Measurements from ENCODE around the gene RAPGEF2.

RAPGEF2 gene

DNA sequence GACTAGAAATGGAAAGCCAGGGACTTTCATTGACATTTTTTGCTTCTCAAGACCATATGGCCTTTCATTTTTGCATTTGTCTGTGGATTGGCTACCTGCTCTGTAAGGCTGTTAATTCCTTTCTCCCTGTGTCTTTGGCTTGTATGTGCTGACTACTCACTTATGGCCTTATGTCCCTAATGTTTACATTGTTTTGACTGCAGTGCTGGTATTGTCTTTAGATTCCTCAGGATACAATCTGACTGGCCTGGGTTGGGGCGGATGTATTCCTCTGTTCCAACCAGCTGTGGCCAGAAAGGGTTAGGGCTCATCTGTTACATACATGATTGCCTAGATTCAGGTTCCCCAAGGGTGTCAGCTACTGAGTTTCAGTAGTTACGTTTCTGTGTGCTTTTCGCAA is 108.1 kb downstream of the RAPGEF2 start:
- Histone ChIP-seq H3K4me3 (ENCODE audit: low read length) (no peak overlapping the region), H3K9me3 (ENCODE audit: control insufficient read depth, insufficient read depth, low read length) (no peaks in the 10 kb centered on the region), H3K27me3 (ENCODE audit: control insufficient read depth, insufficient read depth, low read length) (no peaks in the 10 kb centered on the region), H3K4me1 (ENCODE audit: control insufficient read depth, insufficient read depth, low read length) (no peaks in the 10 kb centered on the region), H3K36me3 (ENCODE audit: control insufficient read depth, insufficient read depth, low read length) (no peaks in the 10 kb centered on the region), H3K27ac (ENCODE audit: low read length) (no peak overlapping the region)
- no peak for DNase-seq (ENCODE audit: low read depth, low spot score)
- no CpG with 5 or more reads among the region's 3 CpGs for WGBS (ENCODE audit: insufficient coverage, insufficient read length)

DNA sequence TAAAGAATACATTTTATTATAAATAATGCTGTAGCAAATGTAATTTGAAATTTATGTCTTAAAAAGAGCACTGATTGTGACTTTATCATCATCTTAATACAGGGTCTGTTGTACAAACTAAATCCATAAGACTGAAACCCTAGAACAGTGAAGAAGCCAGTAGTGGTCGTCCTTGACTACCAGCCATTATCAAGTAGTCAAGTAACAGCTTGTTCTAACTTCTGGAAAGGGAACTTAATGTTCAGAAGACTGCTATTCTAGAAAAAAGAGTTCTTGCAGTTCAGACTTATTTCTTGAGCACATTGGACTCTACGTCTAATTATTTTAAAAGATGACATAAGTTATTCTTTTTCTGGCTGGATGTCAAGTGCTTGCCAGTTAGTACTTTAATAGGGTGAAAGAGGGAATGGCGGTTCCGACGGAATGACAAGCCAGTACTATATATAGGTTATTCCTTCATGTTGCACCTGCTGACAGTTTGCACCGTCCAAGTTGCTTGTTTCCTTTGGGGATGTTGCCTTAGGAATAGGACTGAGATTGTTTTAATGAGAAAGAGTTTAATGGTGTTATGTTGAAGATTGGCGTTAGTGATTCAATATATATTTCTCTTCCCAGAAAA is 109.9 kb downstream of the RAPGEF2 start:
- Histone ChIP-seq H3K4me1 (ENCODE audit: control insufficient read depth, insufficient read depth, low read length) (no peaks in the 10 kb centered on the region), H3K27ac (ENCODE audit: low read length) (no peak overlapping the region), H3K9me3 (ENCODE audit: control insufficient read depth, insufficient read depth, low read length) (no peaks in the 10 kb centered on the region), H3K27me3 (ENCODE audit: control insufficient read depth, insufficient read depth, low read length) (no peaks in the 10 kb centered on the region), H3K4me3 (ENCODE audit: low read length) (no peak overlapping the region), H3K36me3 (ENCODE audit: control insufficient read depth, insufficient read depth, low read length) (no peaks in the 10 kb centered on the region)
- 100% methylated on average over 1 of the region's 7 CpGs for WGBS (ENCODE audit: insufficient coverage, insufficient read length)
- DNase-seq (ENCODE audit: low read depth, low spot score) = no peak

DNA sequence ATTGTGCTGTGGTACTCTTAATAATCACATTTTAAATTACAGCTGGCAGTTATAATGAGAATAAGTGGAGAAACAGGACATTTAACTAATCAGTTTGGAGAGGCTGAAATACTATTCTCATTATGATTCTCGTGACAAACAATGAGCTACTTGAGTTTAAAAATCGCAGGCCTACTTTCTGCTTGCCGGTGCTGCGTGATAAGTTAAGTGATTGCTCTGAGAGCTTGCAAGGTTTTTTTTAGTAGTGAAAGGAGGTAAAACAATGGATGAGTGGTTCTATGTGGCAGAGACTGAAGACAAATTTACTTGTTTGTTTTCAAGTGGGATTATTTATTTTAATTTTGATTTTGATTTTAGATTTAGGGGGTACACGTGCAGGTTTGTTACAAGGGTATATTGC is 114.0 kb downstream of the RAPGEF2 start:
- no peaks in the 10 kb centered on the region for H3K27me3 ChIP-seq (ENCODE audit: control insufficient read depth, insufficient read depth, low read length)
- H3K36me3 ChIP-seq (ENCODE audit: control insufficient read depth, insufficient read depth, low read length) = no peaks in the 10 kb centered on the region
- H3K4me3 ChIP-seq (ENCODE audit: low read length) = no peak overlapping the region
- H3K27ac ChIP-seq (ENCODE audit: low read length) = no peak overlapping the region
- H3K4me1 ChIP-seq (ENCODE audit: control insufficient read depth, insufficient read depth, low read length) = no peaks in the 10 kb centered on the region
- no peaks in the 10 kb centered on the region for H3K9me3 ChIP-seq (ENCODE audit: control insufficient read depth, insufficient read depth, low read length)
- WGBS (ENCODE audit: insufficient coverage, insufficient read length) = 100% methylated on average over 1 of the region's 5 CpGs
- DNase-seq (ENCODE audit: low read depth, low spot score) = no peak

DNA sequence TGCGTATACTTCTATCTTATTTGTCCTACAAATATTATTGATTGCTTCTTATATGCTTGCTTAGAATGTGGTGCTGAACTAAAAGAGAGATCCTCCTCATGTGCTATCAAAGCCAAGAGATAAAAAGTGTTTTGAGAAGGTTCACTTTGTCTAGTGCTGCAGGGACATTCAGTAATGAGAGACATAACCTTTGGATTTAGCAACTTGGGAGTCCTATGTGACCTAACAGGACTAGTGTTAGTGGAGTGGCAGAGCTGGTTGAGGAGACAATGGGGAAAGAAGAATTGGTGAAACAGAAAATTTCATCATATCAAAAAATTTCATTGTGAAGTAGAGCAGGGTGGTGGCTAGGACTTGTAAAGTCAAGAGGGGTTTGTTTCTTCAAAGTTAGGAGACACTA is 117.0 kb downstream of the RAPGEF2 start:
- Histone ChIP-seq H3K4me1 (ENCODE audit: control insufficient read depth, insufficient read depth, low read length) (no peaks in the 10 kb centered on the region), H3K9me3 (ENCODE audit: control insufficient read depth, insufficient read depth, low read length) (no peaks in the 10 kb centered on the region), H3K36me3 (ENCODE audit: control insufficient read depth, insufficient read depth, low read length) (no peaks in the 10 kb centered on the region), H3K27ac (ENCODE audit: low read length) (no peak overlapping the region), H3K4me3 (ENCODE audit: low read length) (no peak overlapping the region), H3K27me3 (ENCODE audit: control insufficient read depth, insufficient read depth, low read length) (no peaks in the 10 kb centered on the region)
- no peak for DNase-seq (ENCODE audit: low read depth, low spot score)
- WGBS (ENCODE audit: insufficient coverage, insufficient read length) = no CpG with 5 or more reads among the region's 1 CpG

DNA sequence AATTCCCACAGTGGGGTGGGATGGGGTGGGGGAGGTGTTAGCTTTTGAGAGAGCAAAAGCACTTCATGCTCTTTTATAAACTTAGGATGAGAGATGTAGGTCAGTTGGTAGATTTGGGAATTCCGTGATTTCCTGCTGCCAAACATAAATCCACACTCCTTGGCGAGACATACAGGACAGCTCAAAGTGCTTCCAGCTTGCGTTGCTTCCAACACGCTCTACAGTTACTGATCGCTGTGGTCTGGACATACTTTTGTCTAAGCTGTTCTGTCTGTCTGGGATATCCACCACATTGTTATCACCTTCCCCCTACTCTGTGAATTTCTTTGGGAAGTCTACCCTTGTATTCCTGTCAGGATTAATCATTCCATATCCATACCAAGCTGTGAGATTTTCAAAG is 117.5 kb downstream of the RAPGEF2 start:
- no peaks in the 10 kb centered on the region for H3K36me3 ChIP-seq (ENCODE audit: control insufficient read depth, insufficient read depth, low read length)
- H3K27ac ChIP-seq (ENCODE audit: low read length) = no peak overlapping the region
- no peak overlapping the region for H3K4me3 ChIP-seq (ENCODE audit: low read length)
- DNase-seq (ENCODE audit: low read depth, low spot score) = no peak
- no CpG with 5 or more reads among the region's 5 CpGs for WGBS (ENCODE audit: insufficient coverage, insufficient read length)
- H3K4me1 ChIP-seq (ENCODE audit: control insufficient read depth, insufficient read depth, low read length) = no peaks in the 10 kb centered on the region
- H3K27me3 ChIP-seq (ENCODE audit: control insufficient read depth, insufficient read depth, low read length) = no peaks in the 10 kb centered on the region
- no peaks in the 10 kb centered on the region for H3K9me3 ChIP-seq (ENCODE audit: control insufficient read depth, insufficient read depth, low read length)

DNA sequence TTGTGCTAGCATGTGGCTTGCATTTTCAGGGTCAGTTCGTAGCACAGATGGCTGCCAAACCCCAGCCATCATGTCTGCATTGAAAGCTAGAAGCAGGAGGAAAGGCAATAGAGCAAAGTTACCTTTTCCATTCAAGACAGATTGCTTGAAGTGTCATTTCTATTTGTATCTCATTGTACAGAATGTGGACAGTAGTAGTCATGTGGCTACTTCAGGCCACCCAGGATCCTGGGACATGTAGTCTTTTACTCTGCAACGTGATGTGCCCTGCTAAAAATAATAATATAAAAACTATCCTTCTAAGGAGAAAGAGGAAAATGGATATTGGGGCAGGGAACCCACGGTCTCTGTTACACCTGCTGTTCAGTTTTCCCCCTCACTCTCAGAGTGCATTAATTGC is 118.4 kb downstream of the RAPGEF2 start:
- Histone ChIP-seq H3K4me3 (ENCODE audit: low read length) (no peak overlapping the region), H3K27me3 (ENCODE audit: control insufficient read depth, insufficient read depth, low read length) (no peaks in the 10 kb centered on the region), H3K36me3 (ENCODE audit: control insufficient read depth, insufficient read depth, low read length) (no peaks in the 10 kb centered on the region), H3K27ac (ENCODE audit: low read length) (no peak overlapping the region), H3K4me1 (ENCODE audit: control insufficient read depth, insufficient read depth, low read length) (no peaks in the 10 kb centered on the region), H3K9me3 (ENCODE audit: control insufficient read depth, insufficient read depth, low read length) (no peaks in the 10 kb centered on the region)
- no peak for DNase-seq (ENCODE audit: low read depth, low spot score)
- WGBS (ENCODE audit: insufficient coverage, insufficient read length) = no CpG with 5 or more reads among the region's 3 CpGs

DNA sequence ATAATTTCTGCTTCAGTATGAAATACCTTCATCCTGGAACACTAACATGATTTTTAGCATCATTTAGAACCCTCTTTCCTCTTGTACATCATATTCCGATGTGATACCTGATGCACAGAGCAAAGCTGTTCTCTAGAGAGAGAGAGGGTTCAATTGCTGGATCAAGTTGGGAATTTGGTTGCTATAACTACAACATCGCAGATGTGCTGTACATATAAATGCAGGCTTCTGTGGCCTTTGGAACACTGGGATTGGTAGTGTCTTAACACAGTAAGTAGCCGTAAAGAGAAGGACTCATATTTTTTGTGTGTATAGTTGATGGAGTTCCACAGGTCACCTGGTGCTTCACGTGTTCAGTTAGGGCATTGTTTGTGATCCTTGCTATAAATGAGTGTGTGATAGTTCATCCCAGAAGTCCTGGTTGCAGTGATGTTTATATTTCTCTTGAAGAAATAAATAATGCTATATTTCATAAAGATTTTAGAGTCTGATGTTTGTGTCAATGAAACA is 119.2 kb downstream of the RAPGEF2 start:
- no CpG with 5 or more reads among the region's 4 CpGs for WGBS (ENCODE audit: insufficient coverage, insufficient read length)
- Histone ChIP-seq H3K9me3 (ENCODE audit: control insufficient read depth, insufficient read depth, low read length) (no peaks in the 10 kb centered on the region), H3K27me3 (ENCODE audit: control insufficient read depth, insufficient read depth, low read length) (no peaks in the 10 kb centered on the region), H3K4me3 (ENCODE audit: low read length) (no peak overlapping the region), H3K4me1 (ENCODE audit: control insufficient read depth, insufficient read depth, low read length) (no peaks in the 10 kb centered on the region), H3K27ac (ENCODE audit: low read length) (no peak overlapping the region), H3K36me3 (ENCODE audit: control insufficient read depth, insufficient read depth, low read length) (no peaks in the 10 kb centered on the region)
- no peak for DNase-seq (ENCODE audit: low read depth, low spot score)

DNA sequence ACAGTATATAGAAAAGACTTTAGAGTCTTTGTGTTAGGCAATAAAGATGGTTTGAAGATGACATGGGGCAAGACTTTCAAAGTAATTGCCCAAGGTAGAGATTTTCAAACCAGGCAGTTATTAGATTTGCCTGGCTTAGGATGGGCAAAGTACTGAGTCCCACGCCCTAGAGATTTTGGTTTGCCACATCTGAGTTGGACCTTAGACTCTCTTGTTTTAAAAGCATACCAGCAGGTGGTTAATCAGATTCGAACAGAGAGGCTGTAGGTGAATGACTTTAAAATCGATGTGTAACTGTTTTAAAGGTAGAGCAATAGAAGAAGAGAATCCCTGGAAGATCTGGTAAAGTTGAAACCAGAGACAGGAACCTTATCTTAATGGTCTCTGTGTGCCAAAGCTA is 121.5 kb downstream of the RAPGEF2 start:
- H3K27ac ChIP-seq (ENCODE audit: low read length) = no peak overlapping the region
- no peaks in the 10 kb centered on the region for H3K27me3 ChIP-seq (ENCODE audit: control insufficient read depth, insufficient read depth, low read length)
- no peaks in the 10 kb centered on the region for H3K9me3 ChIP-seq (ENCODE audit: control insufficient read depth, insufficient read depth, low read length)
- H3K36me3 ChIP-seq (ENCODE audit: control insufficient read depth, insufficient read depth, low read length) = no peaks in the 10 kb centered on the region
- no peak for DNase-seq (ENCODE audit: low read depth, low spot score)
- WGBS (ENCODE audit: insufficient coverage, insufficient read length) = no CpG with 5 or more reads among the region's 3 CpGs
- peaks cover 6% of the 10 kb centered on the region for H3K4me1 ChIP-seq (ENCODE audit: control insufficient read depth, insufficient read depth, low read length)
- H3K4me3 ChIP-seq (ENCODE audit: low read length) = no peak overlapping the region

DNA sequence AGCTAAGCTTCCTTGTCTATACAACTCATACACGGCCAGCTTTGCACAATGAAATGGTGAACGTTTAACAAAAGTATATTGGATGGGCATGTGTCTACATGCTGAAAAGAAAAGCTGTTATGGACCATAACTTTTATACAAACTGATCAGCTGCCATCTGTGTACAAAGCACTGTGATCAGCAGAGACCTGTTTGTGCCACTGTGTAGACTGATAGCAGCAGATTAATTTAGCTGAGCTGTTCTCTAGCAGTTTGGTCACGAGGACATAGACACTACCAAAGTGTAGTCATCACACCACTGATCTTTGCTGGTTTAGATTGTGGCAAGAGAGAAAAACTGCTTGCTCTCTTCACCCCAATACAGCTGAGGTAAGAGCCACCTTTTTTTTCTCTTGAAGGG is 124.5 kb downstream of the RAPGEF2 start:
- Histone ChIP-seq H3K27me3 (ENCODE audit: control insufficient read depth, insufficient read depth, low read length) (no peaks in the 10 kb centered on the region), H3K4me1 (ENCODE audit: control insufficient read depth, insufficient read depth, low read length) (peaks cover 6% of the 10 kb centered on the region), H3K36me3 (ENCODE audit: control insufficient read depth, insufficient read depth, low read length) (no peaks in the 10 kb centered on the region), H3K9me3 (ENCODE audit: control insufficient read depth, insufficient read depth, low read length) (no peaks in the 10 kb centered on the region), H3K27ac (ENCODE audit: low read length) (no peak overlapping the region), H3K4me3 (ENCODE audit: low read length) (no peak overlapping the region)
- WGBS (ENCODE audit: insufficient coverage, insufficient read length) = no CpG with 5 or more reads among the region's 3 CpGs
- DNase-seq (ENCODE audit: low read depth, low spot score) = no peak

DNA sequence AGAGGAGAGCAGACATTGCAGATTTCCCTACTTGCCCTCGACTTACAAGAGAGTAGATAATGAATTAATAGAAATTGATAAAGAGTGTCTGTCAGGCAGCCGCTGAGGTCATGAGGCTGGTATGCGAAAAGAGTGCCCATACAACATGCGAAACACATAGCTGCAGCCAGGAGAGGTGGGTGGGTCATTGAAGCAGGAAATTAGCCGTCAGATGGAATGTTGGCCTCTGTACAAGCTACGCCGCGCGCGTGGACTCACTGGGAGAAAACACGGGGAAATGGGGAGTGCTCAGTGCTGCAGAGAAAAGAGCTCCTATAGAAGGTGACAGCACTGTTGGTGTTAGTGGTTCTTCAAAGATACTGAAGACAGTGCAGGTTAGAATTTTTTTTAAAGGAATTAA is 125.1 kb downstream of the RAPGEF2 start:
- H3K4me3 ChIP-seq (ENCODE audit: low read length) = no peak overlapping the region
- H3K4me1 ChIP-seq (ENCODE audit: control insufficient read depth, insufficient read depth, low read length) = peaks cover 6% of the 10 kb centered on the region
- H3K27ac ChIP-seq (ENCODE audit: low read length) = no peak overlapping the region
- no peak for DNase-seq (ENCODE audit: low read depth, low spot score)
- no peaks in the 10 kb centered on the region for H3K36me3 ChIP-seq (ENCODE audit: control insufficient read depth, insufficient read depth, low read length)
- H3K27me3 ChIP-seq (ENCODE audit: control insufficient read depth, insufficient read depth, low read length) = no peaks in the 10 kb centered on the region
- no peaks in the 10 kb centered on the region for H3K9me3 ChIP-seq (ENCODE audit: control insufficient read depth, insufficient read depth, low read length)
- no CpG with 5 or more reads among the region's 11 CpGs for WGBS (ENCODE audit: insufficient coverage, insufficient read length)

DNA sequence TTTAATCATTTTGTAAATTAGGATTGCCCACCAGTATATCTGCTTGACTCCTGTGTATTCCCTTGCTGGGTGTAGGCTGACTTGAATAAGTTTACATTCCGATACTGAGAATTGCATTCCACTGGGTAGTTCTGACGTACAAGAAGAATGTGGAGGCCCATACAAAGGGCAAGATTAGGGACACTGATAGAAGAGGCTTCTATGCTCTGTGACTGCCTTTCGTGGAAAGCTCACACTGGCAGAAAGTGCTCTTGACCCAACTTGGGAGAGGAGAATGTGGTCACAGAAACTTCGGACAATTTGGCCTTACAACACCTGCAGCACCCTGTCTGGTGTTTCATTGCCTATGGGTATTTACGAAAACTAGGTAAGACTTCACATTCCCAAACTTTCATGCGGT is 126.3 kb downstream of the RAPGEF2 start:
- no peak overlapping the region for H3K4me3 ChIP-seq (ENCODE audit: low read length)
- H3K27ac ChIP-seq (ENCODE audit: low read length) = no peak overlapping the region
- no peaks in the 10 kb centered on the region for H3K9me3 ChIP-seq (ENCODE audit: control insufficient read depth, insufficient read depth, low read length)
- peaks cover 6% of the 10 kb centered on the region for H3K4me1 ChIP-seq (ENCODE audit: control insufficient read depth, insufficient read depth, low read length)
- WGBS (ENCODE audit: insufficient coverage, insufficient read length) = no CpG with 5 or more reads among the region's 6 CpGs
- H3K36me3 ChIP-seq (ENCODE audit: control insufficient read depth, insufficient read depth, low read length) = no peaks in the 10 kb centered on the region
- H3K27me3 ChIP-seq (ENCODE audit: control insufficient read depth, insufficient read depth, low read length) = no peaks in the 10 kb centered on the region
- no peak for DNase-seq (ENCODE audit: low read depth, low spot score)

Measured in iPS DF 6.9 (cell line).